DMS53 (cell line): ENCODE data around the gene CAMK2D.

Source experiments
- DNase-seq: peaks from one replicate; lab custom pipeline; 2025; lab: John Stamatoyannopoulos, UW

Gene CAMK2D

DNA sequence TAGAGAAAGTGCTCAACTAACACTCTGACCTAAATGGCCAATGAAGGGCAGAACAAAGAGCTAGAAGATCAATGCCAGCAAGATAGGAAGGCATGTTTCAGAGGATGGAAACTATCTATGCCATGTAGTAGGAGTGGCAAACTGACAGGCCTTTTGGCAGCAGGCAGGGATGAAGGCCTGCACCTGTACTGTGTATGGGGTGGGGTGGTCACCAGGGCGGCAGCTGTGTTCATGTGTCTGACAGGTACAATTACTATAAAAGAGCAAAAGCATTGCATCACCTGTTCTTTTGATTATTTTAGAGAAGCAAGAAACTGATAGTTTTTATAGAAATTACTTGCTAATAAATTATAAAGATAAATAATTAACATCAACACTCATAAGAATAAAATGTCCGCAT, 239.1 kb downstream of the CAMK2D start:
- DNase-seq: no peak

- no peak for DNase-seq
Observed at GRCh38 chr4:113513382-113513781, 248.2 kb downstream of the CAMK2D start.

- DNase-seq: no peak
Observed at GRCh38 chr4:113512880-113513279, 248.7 kb downstream of the CAMK2D start.

DNA sequence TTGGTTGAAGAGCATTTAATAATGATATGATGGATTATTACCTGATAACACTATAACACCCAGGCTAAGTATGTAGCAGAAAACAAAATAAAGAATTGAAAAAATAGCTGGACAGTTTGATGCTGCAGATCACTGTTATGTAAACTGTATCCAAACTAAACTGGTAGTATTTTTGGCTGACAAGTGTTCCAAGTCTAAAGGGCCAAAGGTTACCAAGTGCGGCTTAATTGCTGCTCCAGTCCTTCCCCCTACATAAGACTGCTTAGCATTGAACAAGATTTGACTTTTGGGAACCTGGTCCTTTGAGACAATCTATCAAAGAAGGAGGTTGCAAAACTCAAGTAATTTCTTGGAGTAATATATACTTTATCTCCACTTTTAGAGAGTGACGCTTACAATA, 249.6 kb downstream of the CAMK2D start:
- no peak for DNase-seq

DNA sequence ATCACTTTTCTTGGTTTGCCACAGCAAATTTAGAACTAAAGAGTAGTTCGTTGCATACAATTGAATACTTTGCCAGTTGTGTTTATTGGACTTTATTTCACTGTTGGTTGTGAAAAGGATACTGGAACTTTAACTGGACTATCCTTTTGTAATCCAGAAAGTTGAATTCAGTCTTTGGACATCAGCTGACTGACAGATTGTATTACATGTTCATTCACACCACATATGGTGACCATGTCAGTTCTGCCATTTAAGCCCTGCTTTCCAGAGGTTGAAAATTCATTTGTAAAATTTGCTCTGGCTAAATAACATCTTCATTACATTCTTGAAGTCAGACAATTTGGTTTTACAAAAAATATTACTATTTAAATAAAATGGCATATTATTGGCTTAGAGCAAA, 251.7 kb downstream of the CAMK2D start:
- no peak for DNase-seq

- no peak for DNase-seq
Observed at GRCh38 chr4:113505044-113505443, 256.5 kb downstream of the CAMK2D start.

DNA sequence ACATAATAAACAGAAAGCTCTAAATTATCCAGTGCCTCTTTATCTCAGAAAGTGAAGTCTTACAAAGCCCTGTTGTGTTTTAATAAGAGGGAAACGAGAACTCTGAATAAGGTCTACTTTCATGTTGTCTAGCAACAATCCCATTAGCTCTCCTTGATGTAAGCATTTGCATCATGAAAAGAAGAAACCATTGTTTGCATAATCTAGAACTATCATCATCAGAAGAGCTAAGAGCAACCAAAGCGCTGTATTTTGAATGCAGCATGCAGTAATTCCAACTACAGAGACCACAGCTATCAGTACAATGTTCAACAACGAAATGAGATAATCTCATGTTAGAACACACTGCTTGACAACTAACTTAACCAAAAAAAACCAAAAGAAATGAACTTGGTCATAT, 257.1 kb downstream of the CAMK2D start:
- DNase-seq: no peak

DNA sequence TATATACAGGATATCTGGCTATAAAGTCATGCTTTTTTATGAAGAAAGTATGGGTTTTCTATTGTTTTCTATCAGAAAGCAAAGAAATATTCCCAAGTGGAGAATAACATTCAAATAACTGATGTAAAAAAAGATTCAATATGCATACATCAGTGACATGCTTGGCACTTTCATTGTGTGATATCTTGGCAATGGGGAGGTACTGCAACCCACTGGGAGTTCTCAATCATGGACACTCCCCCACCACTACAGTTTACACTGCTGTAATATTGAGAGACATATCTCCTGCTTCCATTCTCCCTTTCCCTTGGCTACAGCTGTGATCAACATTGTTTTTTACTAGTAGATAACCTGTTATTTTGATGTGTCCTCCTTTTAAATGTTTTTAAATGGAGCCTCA, 257.8 kb downstream of the CAMK2D start:
- no peak for DNase-seq

DNA sequence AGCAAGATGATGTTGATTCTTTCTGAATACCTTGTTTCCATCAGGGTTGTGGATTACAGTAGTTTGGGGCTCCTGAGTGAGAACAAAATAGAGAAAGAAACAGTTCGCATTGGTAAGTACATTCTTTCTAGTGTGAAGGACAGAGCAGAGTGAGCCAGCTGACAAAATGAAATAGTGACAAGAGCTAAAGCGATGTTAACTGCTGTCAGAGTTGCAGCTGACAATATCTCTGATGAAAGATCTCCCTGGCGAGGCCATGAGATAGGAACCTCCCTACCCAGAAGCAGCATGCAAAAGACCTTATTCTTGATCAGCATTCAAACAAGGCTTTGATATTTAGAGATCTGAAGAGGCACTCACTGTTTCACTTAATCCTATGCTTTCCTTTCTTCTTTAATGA, 258.6 kb downstream of the CAMK2D start:
- no peak for DNase-seq

DNA sequence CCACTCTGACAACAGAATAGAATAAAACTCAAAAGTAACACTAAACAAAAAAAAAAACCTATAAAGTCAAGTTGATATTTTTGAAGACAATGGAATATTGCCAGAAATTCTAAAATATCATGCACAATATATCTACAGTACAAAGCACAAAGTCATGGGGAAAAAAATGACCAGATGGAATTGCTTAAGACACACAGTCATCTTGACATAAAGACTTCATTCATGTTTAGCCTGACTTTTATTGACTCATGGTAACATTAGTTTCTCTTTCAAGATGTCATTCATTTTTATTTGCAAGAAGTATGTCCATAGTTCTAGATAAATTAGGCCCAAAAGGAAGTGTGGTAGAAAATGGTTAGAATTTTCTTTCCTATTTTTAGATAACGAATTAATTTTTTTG, 259.1 kb downstream of the CAMK2D start:
- DNase-seq: no peak

DNA sequence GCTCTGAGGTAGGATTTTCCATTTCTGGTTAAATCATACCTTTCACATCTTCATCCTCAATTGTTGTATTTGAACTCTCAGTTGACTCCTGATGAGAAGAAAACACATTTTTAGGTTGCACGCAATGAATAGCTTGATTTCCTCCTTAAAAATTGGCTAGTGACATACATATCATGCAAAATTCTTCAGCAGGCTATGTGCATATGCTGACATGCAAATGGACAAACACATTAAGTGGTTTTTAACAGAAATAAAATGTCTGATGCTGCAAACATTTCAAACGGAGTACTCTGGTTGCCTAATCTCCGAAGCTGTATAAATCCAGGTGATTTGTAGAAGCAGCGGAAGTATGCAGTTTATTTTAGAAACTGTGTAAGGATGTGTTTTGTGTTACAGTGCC, 261.1 kb downstream of the CAMK2D start:
- no peak for DNase-seq

DNA sequence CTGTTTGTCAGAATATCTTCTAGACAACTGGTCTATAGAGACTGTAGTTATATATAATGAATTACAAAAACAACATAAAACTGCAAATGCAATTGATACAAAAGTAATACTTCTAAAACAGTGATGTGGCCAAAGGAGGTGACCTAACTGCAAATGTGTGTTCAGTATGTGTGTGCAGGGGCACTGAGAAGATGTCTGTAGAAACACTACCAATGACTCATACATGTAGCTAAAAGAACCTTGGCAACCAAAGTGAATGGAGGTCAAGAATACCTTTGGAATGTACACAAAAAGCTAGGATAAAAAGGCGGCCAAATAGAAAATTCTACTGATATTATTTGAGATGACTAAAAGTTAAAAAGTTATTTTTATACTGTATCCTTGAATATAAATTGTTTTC, 261.8 kb downstream of the CAMK2D start:
- DNase-seq: peak; percentile 25

GRCh38 chr4:113499166-113499565, 262.4 kb downstream of the CAMK2D start:
- DNase-seq: peak; percentile 38

DNA sequence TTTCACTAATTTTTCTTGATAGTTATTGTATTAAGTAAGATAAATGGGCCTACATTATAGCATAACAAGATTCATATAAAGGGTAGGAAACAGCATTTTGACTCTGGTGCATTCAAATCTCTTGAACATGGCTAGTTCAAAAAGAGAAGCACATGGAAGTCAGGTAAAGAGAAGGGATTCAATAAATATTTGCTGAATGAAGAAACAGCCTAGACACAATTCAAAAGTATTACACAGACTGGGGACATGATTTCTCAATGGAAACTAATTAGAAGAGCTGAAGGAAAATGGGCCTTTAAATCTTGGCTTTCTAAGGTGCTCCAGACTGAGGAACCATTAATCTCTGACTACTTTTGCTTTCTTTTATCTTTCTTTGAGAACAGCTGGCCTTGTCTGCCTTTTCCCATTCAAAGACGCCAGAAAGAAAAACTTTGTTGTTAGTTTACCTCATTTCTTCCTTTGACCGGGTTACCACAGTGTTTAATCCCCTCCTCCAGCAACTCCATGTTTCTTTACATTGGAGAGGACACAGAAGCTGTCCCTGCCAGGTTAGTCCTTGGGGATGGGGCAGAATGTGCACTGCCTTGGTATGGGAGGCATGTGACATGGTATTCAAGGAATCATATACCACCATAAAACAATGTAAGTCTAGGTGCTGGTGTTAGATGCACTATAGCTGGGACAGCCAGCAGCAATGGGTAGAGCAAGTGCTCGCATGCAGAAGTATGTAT, 264.2 kb downstream of the CAMK2D start:
- DNase-seq: no peak

DNA sequence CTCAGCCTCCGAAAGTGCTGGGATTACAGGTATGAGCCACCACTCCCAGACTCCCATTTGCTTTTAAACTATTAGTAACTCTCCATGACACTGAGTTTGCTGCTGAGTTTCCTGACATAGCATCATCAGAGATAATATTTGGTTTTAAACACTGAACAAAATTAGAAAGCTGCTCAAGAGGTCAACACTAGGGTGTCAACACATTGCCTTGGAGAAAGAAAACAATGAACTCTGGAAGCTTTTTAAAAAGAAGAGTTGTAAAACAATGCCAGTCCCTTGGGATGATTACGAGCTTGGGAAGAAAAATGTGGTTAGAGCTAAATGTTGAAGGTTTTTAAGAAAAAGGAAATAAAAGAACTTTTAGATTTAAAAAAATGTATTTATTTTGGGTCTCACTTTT, 264.8 kb downstream of the CAMK2D start:
- no peak for DNase-seq

- DNase-seq: no peak
Observed at GRCh38 chr4:113495790-113496189, 265.7 kb downstream of the CAMK2D start.

- DNase-seq: no peak
Observed at GRCh38 chr4:113483131-113483530, 278.4 kb downstream of the CAMK2D start.

GRCh38 chr4:113482325-113482724, 279.2 kb downstream of the CAMK2D start:
- no peak for DNase-seq

GRCh38 chr4:113481820-113482219, 279.7 kb downstream of the CAMK2D start:
- DNase-seq: no peak

DNA sequence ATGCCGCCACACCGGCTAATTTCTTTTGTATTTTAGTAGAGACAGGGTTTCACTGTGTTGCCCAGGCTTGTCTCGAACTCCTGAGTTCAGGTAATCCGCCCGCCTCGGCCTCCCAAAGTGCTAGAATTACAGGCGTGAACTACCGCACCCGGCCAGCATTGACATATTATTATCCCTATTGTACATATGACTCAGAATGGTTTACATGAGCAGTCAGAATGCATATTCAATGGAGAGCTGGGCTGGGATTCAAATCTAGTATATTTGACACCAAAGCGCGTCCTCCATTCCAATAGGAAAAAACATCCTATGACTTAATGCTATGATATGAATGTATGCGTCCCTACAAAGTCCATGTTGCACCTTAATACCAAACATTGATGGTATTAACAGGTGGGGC, 281.4 kb downstream of the CAMK2D start:
- no peak for DNase-seq

DNA sequence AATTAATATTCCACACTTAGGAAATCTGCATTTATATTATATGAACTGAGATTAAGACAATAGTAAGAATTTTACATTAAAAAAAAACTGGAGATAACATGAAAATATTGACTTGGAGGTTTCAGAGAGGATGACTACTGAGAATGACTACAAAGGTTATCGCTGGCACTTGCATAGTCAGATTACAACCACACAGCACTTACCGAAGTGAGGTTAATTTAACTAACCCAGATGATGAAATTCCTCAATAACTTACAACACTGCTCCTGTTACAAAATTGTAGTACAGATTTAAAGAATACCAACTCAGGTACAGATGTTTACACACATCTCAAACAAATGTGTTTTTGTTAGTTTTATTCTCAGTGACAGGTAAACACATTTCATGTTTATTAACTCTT, 283.5 kb downstream of the CAMK2D start:
- DNase-seq: no peak

DNA sequence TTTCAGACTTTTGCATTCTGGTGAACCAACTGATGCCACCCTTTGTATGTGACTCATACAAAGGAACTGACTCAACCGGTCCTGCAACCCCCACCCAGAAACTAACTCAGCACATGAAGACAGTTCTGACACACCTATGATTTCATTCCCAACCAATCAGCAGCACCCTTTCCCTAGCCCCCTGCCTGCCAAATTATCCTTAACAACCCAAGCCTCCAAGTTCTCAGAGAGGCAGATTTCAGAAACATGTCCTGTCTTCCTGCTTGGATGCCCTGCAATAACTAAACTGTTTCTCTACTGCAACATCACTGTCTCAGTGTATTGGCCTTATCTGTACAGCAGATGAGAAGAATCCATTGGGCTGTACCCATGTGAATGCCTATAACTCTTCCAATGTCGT, 284.7 kb downstream of the CAMK2D start:
- DNase-seq: peak; percentile 26

- DNase-seq: no peak
Observed at GRCh38 chr4:113474017-113474416, 287.5 kb downstream of the CAMK2D start.

DNA sequence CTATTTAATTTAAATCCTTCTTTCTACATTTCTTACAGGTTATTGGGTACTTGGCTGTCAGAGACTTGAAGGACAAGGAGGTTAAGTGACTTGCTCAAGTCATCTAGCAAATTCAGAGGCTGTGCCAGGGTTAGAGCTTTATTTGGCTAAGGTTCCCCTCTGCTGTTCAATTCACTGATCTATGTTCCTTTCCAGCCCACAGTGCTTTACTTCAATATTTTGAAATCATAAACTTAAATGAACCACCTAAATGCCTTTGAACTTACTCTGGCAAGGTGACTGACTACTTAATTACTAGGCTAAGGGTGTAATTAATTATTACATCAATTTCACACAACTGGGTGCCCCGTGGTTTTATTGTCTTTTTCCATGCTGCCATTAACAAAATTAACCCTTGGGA, 288.7 kb downstream of the CAMK2D start:
- no peak for DNase-seq
